Measurements from ENCODE around the gene ZNF532.

ZNF532 gene

DNA sequence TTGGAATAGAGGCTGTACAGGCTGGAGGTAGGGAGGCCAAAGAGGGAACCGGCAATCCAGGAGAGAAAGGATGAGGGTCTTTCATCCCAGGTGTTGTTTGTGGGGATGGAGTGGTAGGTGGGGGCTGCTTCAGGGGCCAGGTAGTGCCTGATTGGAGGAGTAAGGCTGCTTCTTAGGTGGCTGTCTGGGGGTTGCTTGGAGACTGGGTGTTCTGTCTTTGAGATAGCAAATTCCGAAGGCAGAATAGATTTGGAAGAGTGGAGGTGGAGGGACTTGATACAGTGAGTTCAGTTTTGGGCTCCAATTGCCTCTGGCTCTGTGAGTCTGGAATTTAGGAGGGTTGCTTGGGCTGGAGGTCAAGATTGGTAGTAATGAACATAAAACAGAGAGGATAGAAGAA is 5.9 kb downstream of the ZNF532 start:
- DNase-seq (ENCODE audit: low read depth) = no peak

GRCh38 chr18:58871514-58872420 is 7.1 kb downstream of the ZNF532 start:
- no peak for DNase-seq (ENCODE audit: low read depth)

- DNase-seq (ENCODE audit: low read depth) = no peak
Measured at GRCh38 chr18:58878640-58879039, 14.0 kb downstream of the ZNF532 start.

GRCh38 chr18:58881477-58881876 is 16.8 kb downstream of the ZNF532 start:
- DNase-seq (ENCODE audit: low read depth) = no peak

GRCh38 chr18:58882044-58882443 is 17.4 kb downstream of the ZNF532 start:
- no peak for DNase-seq (ENCODE audit: low read depth)

DNA sequence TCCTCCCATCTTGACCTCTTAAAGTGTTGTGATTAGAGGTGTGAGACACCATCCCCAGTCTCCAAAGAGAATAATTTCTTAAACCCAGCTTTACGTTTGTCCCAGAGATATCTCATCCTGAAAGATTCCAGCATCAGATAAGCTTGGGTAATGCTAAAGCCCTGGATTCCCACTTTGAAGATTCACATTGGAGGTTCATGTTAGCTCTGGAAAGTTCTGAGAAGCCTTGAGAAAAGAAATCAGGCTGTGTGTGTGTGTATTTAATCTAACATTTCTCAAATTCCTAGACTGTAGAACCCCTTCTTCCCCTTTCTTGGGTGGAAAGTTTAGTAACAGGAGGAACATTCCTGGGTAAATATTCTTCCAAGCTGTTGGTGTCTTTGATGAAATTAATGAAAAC is 18.0 kb downstream of the ZNF532 start:
- DNase-seq (ENCODE audit: low read depth) = no peak

- no peak for DNase-seq (ENCODE audit: low read depth)
Measured at GRCh38 chr18:58884680-58885079, 20.0 kb downstream of the ZNF532 start.

DNA sequence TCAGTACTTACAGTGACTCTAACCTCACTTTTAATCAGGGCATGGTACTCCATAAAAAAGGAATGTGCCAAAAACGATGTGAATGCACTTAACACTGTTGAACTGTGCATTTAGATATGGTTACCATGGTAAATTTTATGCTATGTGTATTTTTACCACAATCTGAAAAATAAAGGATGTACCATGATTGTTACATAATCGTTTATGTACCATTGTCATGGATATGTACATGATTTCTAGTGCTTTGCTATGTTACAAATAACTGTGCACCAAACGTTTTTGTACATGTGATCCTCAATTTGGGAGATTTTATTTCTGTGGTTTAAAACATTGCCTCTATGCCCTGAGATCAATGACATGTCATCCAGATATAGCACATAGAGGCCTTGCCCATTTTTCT is 21.8 kb downstream of the ZNF532 start:
- DNase-seq (ENCODE audit: low read depth) = no peak

GRCh38 chr18:58886864-58887612 is 22.4 kb downstream of the ZNF532 start:
- no peak for DNase-seq (ENCODE audit: low read depth)

- DNase-seq (ENCODE audit: low read depth) = no peak
Measured at GRCh38 chr18:58887613-58887963, 22.9 kb downstream of the ZNF532 start.

GRCh38 chr18:58891776-58892175 is 27.1 kb downstream of the ZNF532 start:
- DNase-seq (ENCODE audit: low read depth) = no peak

GRCh38 chr18:58892488-58892887 is 27.8 kb downstream of the ZNF532 start:
- DNase-seq (ENCODE audit: low read depth) = no peak

DNA sequence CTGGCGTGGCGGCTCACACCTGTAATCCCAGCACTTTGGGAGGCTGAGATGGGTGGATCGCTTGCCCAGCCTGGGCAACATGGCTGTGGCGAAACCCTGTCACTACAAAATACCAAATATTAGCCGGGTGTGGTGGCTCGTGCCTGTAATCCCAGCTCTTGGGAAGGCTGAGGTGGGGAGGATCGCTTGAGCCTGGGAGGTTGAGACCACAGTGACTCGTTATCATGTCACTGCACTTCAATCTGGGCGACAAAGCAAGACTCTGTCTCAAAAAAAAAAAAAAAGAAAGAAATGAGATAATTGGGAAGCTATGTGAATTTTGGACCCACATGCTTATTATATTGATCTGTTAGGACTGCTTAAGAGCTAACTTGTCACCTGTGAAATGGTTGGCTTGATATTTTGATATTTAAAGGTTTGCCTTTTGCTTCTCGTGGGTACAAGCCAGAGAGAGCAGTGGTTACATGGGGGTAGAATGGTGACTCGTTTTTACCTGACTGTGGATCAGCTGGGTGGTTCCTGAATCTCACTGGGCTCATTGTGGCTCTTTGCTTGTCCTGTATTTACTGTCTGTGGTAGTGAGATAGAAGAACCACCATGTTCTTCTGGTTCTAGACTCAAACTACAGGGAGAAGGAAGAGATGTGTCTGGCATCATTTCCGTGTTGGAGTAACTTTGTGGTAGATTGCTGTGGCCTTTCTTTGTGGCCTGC is 28.9 kb downstream of the ZNF532 start:
- DNase-seq (ENCODE audit: low read depth) = no peak

DNA sequence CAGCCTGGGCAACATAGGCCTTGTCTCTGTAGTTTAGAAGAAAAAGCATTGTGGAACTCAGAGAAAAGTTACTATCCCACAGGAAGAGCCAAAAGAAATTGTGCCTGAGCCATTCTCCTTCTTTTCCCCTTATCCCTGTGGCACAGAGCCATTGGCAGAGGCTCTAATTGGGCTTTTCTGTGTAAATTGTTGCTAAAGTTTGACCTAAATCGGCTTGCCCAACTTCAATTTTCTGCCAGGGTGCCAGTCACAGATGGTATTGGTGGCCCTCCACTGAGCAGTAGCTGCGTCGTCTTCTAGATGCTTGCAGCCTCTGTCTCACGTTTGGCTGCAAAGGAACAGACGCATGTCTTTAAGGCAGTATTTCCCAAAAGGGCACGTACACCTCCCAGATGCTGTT is 30.3 kb downstream of the ZNF532 start:
- no peak for DNase-seq (ENCODE audit: low read depth)

- no peak for DNase-seq (ENCODE audit: low read depth)
Measured at GRCh38 chr18:58895385-58895784, 30.7 kb downstream of the ZNF532 start.

DNA sequence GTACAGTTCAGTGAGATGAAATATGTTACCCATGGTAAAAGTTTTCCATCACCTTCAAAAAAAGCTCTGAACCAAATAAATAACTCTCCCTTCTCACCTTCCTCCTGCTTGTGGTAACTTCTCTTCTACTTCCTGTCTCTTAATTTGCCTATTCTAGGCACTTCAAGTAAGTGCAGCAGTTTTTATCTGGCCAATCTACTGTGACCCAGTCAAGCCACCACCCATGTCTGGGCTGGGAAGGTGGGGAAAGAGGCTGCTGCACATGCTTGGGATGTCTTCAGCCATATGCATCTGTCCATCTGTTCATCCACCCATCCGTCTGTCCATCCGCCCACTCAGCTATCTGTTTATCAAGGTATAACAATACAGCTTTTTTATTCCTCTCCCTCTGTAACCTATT is 31.6 kb downstream of the ZNF532 start:
- DNase-seq (ENCODE audit: low read depth) = no peak

GRCh38 chr18:58896734-58897508 is 32.2 kb downstream of the ZNF532 start:
- no peak for DNase-seq (ENCODE audit: low read depth)

- DNase-seq (ENCODE audit: low read depth) = no peak
Measured at GRCh38 chr18:58898010-58898799, 33.5 kb downstream of the ZNF532 start.

- no peak for DNase-seq (ENCODE audit: low read depth)
Measured at GRCh38 chr18:58900015-58900649, 35.5 kb downstream of the ZNF532 start.

- no peak for DNase-seq (ENCODE audit: low read depth)
Measured at GRCh38 chr18:58901143-58901542, 36.5 kb downstream of the ZNF532 start.

DNA sequence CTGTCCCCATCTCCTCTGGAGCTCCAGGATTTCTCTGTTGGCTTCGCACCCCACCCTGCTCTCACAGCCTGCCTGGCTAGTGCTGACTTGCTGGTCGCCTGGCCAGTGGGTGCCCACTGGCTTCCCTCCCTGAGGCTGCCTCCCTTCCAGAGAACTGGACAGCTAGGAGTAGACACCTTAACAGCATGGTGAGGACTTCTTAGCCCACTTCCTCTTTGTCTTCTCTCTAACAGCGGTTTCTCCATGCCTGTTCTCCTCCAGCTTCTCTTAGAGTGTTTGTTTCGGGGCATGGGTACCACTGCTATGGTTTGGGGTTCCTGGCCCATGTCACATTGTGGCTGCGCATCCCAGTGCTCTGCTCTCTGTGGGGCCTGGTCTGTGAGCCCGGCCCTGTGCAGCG is 37.1 kb downstream of the ZNF532 start:
- no peak for DNase-seq (ENCODE audit: low read depth)
